Astrocyte (in vitro differentiated cells and primary cell): ENCODE measurements around the gene TRPC4. TPM values are rescaled to one million over a fixed set of nuclear protein-coding genes. Genes with fewer than 3 reads are reported as not detected.

Experiments used
- DNase-seq: peaks from one replicate; pipeline ENCODE4 v3.0.0-alpha.2; 2010; ENCODE audit warnings: low read depth
- FAIRE-seq: peaks from 2 replicates; lab custom pipeline; 2011; peaks lifted over from hg19 to GRCh38; lab: Jason Lieb, UNC
- H2AFZ ChIP-seq: 2 replicates; pipeline ENCODE4 v1.6.0; 2012; ENCODE audit warnings: low read depth, low read length, inconsistent platforms
- H3K27ac ChIP-seq: 2 replicates; pipeline ENCODE4 v1.5.1; 2011; ENCODE audit warnings: low read depth, low read length, inconsistent platforms
- H3K27me3 ChIP-seq: 2 replicates; pipeline ENCODE4 v1.6.0; 2011; ENCODE audit warnings: low read length, inconsistent platforms; ENCODE audit not compliant: insufficient read depth
- H3K36me3 ChIP-seq: 2 replicates; pipeline ENCODE4 v1.5.1; 2011; ENCODE audit warnings: low read length, inconsistent platforms; ENCODE audit not compliant: insufficient read depth
- H3K4me1 ChIP-seq: 2 replicates; pipeline ENCODE4 v1.5.1; 2011; ENCODE audit warnings: low read length, inconsistent platforms; ENCODE audit not compliant: insufficient read depth
- H3K4me2 ChIP-seq: 2 replicates; pipeline ENCODE4 v1.6.0; 2012; ENCODE audit warnings: low read length, inconsistent platforms
- H3K4me3 ChIP-seq: 2 replicates; pipeline ENCODE4 v1.5.1; 2011; ENCODE audit warnings: low read depth, mild to moderate bottlenecking, low read length, inconsistent platforms; ENCODE audit not compliant: insufficient read depth
- H3K79me2 ChIP-seq: 2 replicates; pipeline ENCODE4 v1.6.0; 2012; ENCODE audit warnings: mild to moderate bottlenecking, low read length, inconsistent platforms; ENCODE audit not compliant: insufficient read depth
- H3K9ac ChIP-seq: 2 replicates; pipeline ENCODE4 v1.6.0; 2012; ENCODE audit warnings: mild to moderate bottlenecking, low read length, inconsistent platforms
- H3K9me3 ChIP-seq: 2 replicates; pipeline ENCODE4 v1.5.1; 2012; ENCODE audit warnings: low read depth, mild to moderate bottlenecking, low read length, inconsistent platforms; ENCODE audit not compliant: insufficient read depth
- H4K20me1 ChIP-seq: 2 replicates; pipeline ENCODE4 v1.6.0; 2012; ENCODE audit warnings: low read length, inconsistent platforms; ENCODE audit not compliant: insufficient read depth
- H3K27ac Mint-ChIP-seq: one replicate; pipeline ENCODE4 v1.8.0; 2021; ENCODE audit warnings: mild to moderate bottlenecking, mixed read lengths; ENCODE audit not compliant: unreplicated experiment
- H3K27me3 Mint-ChIP-seq: one replicate; pipeline ENCODE4 v1.8.0; 2021; ENCODE audit warnings: low read depth, mixed read lengths; ENCODE audit not compliant: unreplicated experiment
- H3K36me3 Mint-ChIP-seq: one replicate; pipeline ENCODE4 v1.8.0; 2021; ENCODE audit warnings: low read depth, mixed read lengths; ENCODE audit not compliant: unreplicated experiment
- H3K4me1 Mint-ChIP-seq: one replicate; pipeline ENCODE4 v1.8.0; 2021; ENCODE audit warnings: low read depth, mixed read lengths; ENCODE audit not compliant: unreplicated experiment
- H3K4me3 Mint-ChIP-seq: one replicate; pipeline ENCODE4 v1.8.0; 2021; ENCODE audit warnings: mild to moderate bottlenecking, moderate library complexity, mixed read lengths; ENCODE audit not compliant: unreplicated experiment
- H3K9me3 Mint-ChIP-seq: one replicate; pipeline ENCODE4 v1.8.0; 2021; ENCODE audit warnings: mild to moderate bottlenecking, mixed read lengths; ENCODE audit not compliant: unreplicated experiment
- CTCF ChIP-seq: IDR thresholded peaks from 2 replicates; pipeline ENCODE4 v1.5.1; 2011; ENCODE audit warnings: low read depth, mild to moderate bottlenecking, inconsistent platforms, low read length, moderate library complexity; ENCODE audit not compliant: insufficient read depth
- EZH2 ChIP-seq: IDR thresholded peaks from 2 replicates; pipeline ENCODE4 v1.6.1; 2012; ENCODE audit warnings: mild to moderate bottlenecking, low read length, inconsistent platforms; ENCODE audit not compliant: insufficient read depth
- total RNA-seq: library from RNA; stranded (reverse); gene quantifications from 2 replicates; pipeline ENCODE4 v1.2.1, GENCODE V29; 2021

Gene TRPC4
- total RNA-seq, 1 donor from 2014 or later = 14.4 TPM

GRCh38 chr13:37679043-37679442 is 190.5 kb downstream of the TRPC4 start:
- Mint-ChIP-seq H3K27me3 (no peaks in the 10 kb centered on the region), H3K4me3 (no peak overlapping the region), H3K4me1 (peaks cover 14% of the 10 kb centered on the region), H3K27ac (no peak overlapping the region), H3K36me3 (no peaks in the 10 kb centered on the region), H3K9me3 (no peaks in the 10 kb centered on the region)
- H3K4me2 ChIP-seq = no peak overlapping the region
- no peak for TF ChIP-seq EZH2
- TF ChIP-seq CTCF = peak; percentile 24
- H3K79me2 ChIP-seq = no peaks in the 10 kb centered on the region
- DNase-seq = no peak
- H4K20me1 ChIP-seq = no peaks in the 10 kb centered on the region
- H3K36me3 ChIP-seq = no peaks in the 10 kb centered on the region
- H3K9me3 ChIP-seq = no peaks in the 10 kb centered on the region
- H3K27ac ChIP-seq = no peak overlapping the region
- H3K27me3 ChIP-seq = no peaks in the 10 kb centered on the region
- H3K4me1 ChIP-seq = peaks cover 23% of the 10 kb centered on the region
- no peak overlapping the region for H2AFZ ChIP-seq
- FAIRE-seq = no peak
- H3K4me3 ChIP-seq = no peak overlapping the region
- H3K9ac ChIP-seq = no peak overlapping the region

GRCh38 chr13:37669845-37670244 is 199.7 kb downstream of the TRPC4 start:
- H3K27me3 Mint-ChIP-seq = no peaks in the 10 kb centered on the region

More at GRCh38 chr13:37669845-37670244, 199.7 kb downstream of the TRPC4 start:
- no peak overlapping the region for H3K4me2 ChIP-seq
- DNase-seq (no peak), FAIRE-seq (no peak)
- H3K79me2 ChIP-seq = no peaks in the 10 kb centered on the region
- no peak overlapping the region for H3K27ac ChIP-seq
- H3K4me1 Mint-ChIP-seq = peaks cover 6% of the 10 kb centered on the region
- no peak overlapping the region for H3K27ac Mint-ChIP-seq
- no peaks in the 10 kb centered on the region for H3K9me3 ChIP-seq
- no peak overlapping the region for H3K9ac ChIP-seq
- no peak overlapping the region for H3K4me3 ChIP-seq
- H3K36me3 ChIP-seq = no peaks in the 10 kb centered on the region
- H3K4me3 Mint-ChIP-seq = no peak overlapping the region
- H3K36me3 Mint-ChIP-seq = no peaks in the 10 kb centered on the region
- H3K4me1 ChIP-seq = peaks cover 7% of the 10 kb centered on the region
- no peak overlapping the region for H2AFZ ChIP-seq
- no peaks in the 10 kb centered on the region for H3K27me3 ChIP-seq
- TF ChIP-seq CTCF (no peak), EZH2 (no peak)
- no peaks in the 10 kb centered on the region for H3K9me3 Mint-ChIP-seq
- no peaks in the 10 kb centered on the region for H4K20me1 ChIP-seq
